Measurements from ENCODE around the gene CNOT9. TPM values are rescaled to one million over a fixed set of nuclear protein-coding genes. Genes with fewer than 3 reads are reported as not detected.

CNOT9 gene
- total and polyA plus RNA-seq, 3 donors from 2014 or later: 55.4 to 129 (median 118) TPM

GRCh38 chr2:218555527-218555926, 13.1 kb upstream of the CNOT9 start:
- 86 to 90% methylated on average over 4 of the region's 4 CpGs for WGBS, 2 donors
- H3K27ac ChIP-seq: no peak overlapping the region
- no peaks in the 10 kb centered on the region for H3K4me1 ChIP-seq
- intact Hi-C loops (cut with DNase I; ENCODE audit: low total_unique reads): loop anchor here (10.0 kb wide), 1 partner anchor 151 kb away; no protein-coding TSS in a partner anchor
- peaks cover 8% of the 10 kb centered on the region for H3K36me3 ChIP-seq (ENCODE audit: low read depth, missing control alignments)
- no peak overlapping the region for H3K4me3 ChIP-seq
- TF ChIP-seq POLR2A (IDR thresholded peaks at IDR 0.05) (no peak), CTCF (IDR thresholded peaks at IDR 0.05) (no peak)
- no peaks in the 10 kb centered on the region for H3K27me3 ChIP-seq
- H3K9me3 ChIP-seq: no peaks in the 10 kb centered on the region
- no peak for DNase-seq

GRCh38 chr2:218557941-218558340, 10.7 kb upstream of the CNOT9 start:
- no peak overlapping the region for H3K4me3 ChIP-seq
- intact Hi-C loops (cut with DNase I; ENCODE audit: low total_unique reads): loop anchor here (10.0 kb wide), 1 partner anchor 153 kb away; no protein-coding TSS in a partner anchor
- peak overlapping the region in 1 of 2 donors; percentile 44 for H3K27ac ChIP-seq
- TF ChIP-seq CTCF (IDR thresholded peaks at IDR 0.05): no peak
- no peak for TF ChIP-seq POLR2A (IDR thresholded peaks at IDR 0.05)
- DNase-seq: no peak
- H3K27me3 ChIP-seq: no peaks in the 10 kb centered on the region
- 57 to 64% methylated on average over 2 of the region's 2 CpGs for WGBS, 2 donors
- H3K4me1 ChIP-seq: no peaks in the 10 kb centered on the region
- peaks cover 4% of the 10 kb centered on the region for H3K36me3 ChIP-seq (ENCODE audit: low read depth, missing control alignments)
- no peaks in the 10 kb centered on the region for H3K9me3 ChIP-seq

GRCh38 chr2:218558986-218559385, 9.7 kb upstream of the CNOT9 start:
- TF ChIP-seq POLR2A (IDR thresholded peaks at IDR 0.05) (no peak), CTCF (IDR thresholded peaks at IDR 0.05) (no peak)
- 48 to 72% methylated on average over 3 of the region's 3 CpGs for WGBS, 2 donors
- H3K27ac ChIP-seq: peak overlapping the region in 1 of 2 donors; percentile 44
- peaks cover 5% of the 10 kb centered on the region for H3K4me1 ChIP-seq
- no peaks in the 10 kb centered on the region for H3K9me3 ChIP-seq
- H3K27me3 ChIP-seq: no peaks in the 10 kb centered on the region
- H3K36me3 ChIP-seq (ENCODE audit: low read depth, missing control alignments): no peaks in the 10 kb centered on the region
- intact Hi-C loops (cut with DNase I; ENCODE audit: low total_unique reads): loop anchor here (10.0 kb wide), 1 partner anchor 154 kb away; no protein-coding TSS in a partner anchor
- no peak overlapping the region for H3K4me3 ChIP-seq
- peak; percentile 59 for DNase-seq

GRCh38 chr2:218564056-218564455, 4.6 kb upstream of the CNOT9 start:
- no peak overlapping the region for H3K4me3 ChIP-seq
- H3K27me3 ChIP-seq: no peaks in the 10 kb centered on the region
- intact Hi-C loops (cut with DNase I; ENCODE audit: low total_unique reads): no loop called here
- no peaks in the 10 kb centered on the region for H3K36me3 ChIP-seq (ENCODE audit: low read depth, missing control alignments)
- H3K27ac ChIP-seq: peak overlapping the region; percentile 79 to 95
- WGBS, 2 donors: 59 to 60% methylated on average over 1 of the region's 1 CpG
- no peak for DNase-seq
- H3K4me1 ChIP-seq: peaks cover 14% of the 10 kb centered on the region
- no peak for TF ChIP-seq CTCF (IDR thresholded peaks at IDR 0.05)
- TF ChIP-seq POLR2A (IDR thresholded peaks at IDR 0.05): no peak
- no peaks in the 10 kb centered on the region for H3K9me3 ChIP-seq

- intact Hi-C loops (cut with DNase I; ENCODE audit: low total_unique reads): no loop called here
- no peak for DNase-seq
- TF ChIP-seq POLR2A (IDR thresholded peaks at IDR 0.05) (no peak), CTCF (IDR thresholded peaks at IDR 0.05) (no peak)
- Histone ChIP-seq H3K9me3 (no peaks in the 10 kb centered on the region), H3K27me3 (no peaks in the 10 kb centered on the region), H3K36me3 (ENCODE audit: low read depth, missing control alignments) (no peaks in the 10 kb centered on the region), H3K4me3 (no peak overlapping the region), H3K27ac (peak overlapping the region; percentile 89 to 95), H3K4me1 (peaks cover 28% of the 10 kb centered on the region)
- 46 to 67% methylated on average over 1 of the region's 1 CpG for WGBS, 2 donors
These were observed 2.3 kb upstream of the CNOT9 start for GRCh38 chr2:218566296-218566695.
